Urothelium cell line (cell line): ENCODE results near the gene SQSTM1.
"Not testable (repeated sequence)": the region's sequence is repeated elsewhere in the genome, so short reads cannot be mapped to it uniquely, and the experiment has no call there.

Experiments used
- DNase-seq: peaks from one replicate; pipeline ENCODE4 v3.0.0; 2011; ENCODE audit warnings: low spot score, mixed read lengths
- FAIRE-seq: peaks from 2 replicates; lab custom pipeline; 2011; peaks lifted over from hg19 to GRCh38; lab: Jason Lieb, UNC

SQSTM1 gene

DNA sequence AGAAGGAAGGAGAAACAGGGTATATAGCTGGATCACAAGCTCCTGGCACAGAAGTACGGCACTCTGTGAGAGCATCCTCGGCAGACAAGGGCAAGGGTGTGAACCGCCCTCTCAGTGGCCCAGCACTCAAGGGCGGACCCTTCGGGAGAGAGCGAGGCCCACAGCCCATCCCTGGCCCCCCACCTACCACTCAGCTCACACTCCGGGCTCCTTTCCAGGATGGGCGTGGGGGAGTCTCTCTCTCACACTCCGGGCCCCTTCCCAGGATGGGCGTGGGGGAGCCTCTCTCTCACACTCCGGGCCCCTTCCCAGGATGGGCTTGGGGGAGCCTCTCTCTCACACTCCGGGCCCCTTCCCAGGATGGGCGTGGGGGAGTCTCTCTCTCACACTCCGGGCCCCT lies 50.8 kb downstream of the SQSTM1 start:
- DNase-seq, FAIRE-seq: not testable (repeated sequence)

DNA sequence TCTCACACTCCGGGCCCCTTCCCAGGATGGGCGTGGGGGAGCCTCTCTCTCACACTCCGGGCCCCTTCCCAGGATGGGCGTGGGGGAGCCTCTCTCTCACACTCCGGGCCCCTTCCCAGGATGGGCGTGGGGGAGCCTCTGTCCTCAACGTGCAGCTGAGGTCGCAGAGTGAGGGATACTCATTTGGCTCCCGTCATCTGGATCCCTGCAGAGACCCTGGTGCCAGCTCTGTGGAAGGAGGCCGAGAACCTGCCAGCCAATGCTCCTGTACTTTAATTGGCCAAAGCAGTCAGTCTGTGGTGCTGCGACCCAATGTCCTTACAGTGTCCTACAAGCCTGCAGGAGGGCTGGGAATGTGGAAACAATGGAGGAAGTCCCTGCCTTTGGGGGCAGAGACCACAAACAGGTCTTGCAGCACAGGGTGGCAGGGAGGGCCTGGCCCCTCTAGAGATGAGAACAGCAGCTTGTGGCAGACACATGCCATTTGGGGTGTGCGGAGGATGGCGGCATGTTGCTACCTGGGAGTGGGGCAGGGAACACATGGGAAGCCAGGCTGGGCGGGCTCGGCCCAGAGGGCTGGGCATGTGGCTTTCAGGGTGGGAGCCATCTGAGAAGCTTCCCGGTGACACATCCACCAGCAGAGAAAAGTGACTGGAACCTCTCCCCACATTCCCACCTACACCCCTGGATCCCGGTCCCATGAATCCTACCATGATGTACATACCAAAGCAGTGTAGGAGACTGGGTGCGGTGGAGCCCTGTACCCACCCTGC lies 51.5 kb downstream of the SQSTM1 start:
- DNase-seq (no peak), FAIRE-seq (no peak)

DNA sequence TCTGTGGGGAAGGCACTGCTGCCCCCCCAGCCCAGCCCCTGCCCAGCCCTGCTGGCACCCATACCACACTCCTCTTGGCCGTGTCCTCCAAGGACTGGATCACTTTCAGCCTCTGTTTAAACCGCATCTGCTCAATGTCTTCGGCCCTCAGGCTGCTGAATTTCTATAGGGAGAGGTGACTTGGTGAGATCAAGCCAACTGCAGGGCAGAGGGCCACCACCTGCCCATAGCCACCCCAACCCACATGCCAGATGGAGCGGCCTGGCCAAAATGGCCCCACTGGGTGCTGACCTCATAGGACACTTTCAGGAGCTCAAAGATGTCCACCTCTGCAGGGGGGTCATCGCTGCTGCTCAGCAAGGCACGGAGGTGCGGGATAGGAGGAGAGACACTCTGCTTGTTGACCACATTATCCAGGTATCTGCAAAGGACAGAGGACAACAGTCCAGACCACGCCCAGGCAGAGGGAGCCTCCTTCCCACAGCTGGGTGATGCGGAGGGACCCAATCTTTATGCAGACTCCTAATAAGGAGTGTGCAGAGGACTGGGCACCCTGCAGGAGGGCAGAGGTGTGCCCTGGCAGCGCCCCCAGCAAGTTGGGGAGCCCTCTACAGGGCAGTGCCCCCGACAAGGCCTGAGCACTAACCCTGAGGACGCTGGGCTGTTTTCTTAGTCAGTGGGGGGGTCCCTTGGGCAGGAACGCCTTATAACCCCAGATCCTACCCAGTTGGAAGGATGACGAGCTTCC lies 52.3 kb downstream of the SQSTM1 start:
- FAIRE-seq (no peak), DNase-seq (no peak)

DNA sequence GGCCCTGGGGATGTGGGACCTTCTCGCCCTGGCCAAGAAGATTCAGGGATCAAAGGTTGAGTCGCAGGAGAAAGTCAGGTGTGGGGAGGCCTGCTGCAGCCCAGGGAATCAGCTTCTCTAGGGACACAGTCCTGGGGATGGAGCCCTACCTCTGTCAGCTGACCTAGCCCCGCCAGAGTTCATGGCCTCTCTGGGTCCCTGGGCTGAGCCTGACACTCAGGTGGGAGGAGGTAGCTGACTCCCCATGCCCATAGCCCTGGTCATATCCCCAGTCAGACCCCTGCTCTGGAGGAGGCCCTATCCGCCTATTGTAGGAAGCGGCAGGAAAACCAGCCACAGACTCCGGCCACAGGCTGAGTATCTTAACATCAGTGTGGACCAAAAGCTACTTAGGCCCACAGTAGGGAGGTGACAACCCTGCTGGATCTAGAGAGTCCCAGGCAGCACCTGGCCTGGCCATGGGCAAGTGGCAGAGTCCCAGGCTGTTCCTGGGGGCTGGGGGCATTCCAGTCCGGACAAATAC lies 52.9 kb downstream of the SQSTM1 start:
- DNase-seq (no peak), FAIRE-seq (no peak)

DNA sequence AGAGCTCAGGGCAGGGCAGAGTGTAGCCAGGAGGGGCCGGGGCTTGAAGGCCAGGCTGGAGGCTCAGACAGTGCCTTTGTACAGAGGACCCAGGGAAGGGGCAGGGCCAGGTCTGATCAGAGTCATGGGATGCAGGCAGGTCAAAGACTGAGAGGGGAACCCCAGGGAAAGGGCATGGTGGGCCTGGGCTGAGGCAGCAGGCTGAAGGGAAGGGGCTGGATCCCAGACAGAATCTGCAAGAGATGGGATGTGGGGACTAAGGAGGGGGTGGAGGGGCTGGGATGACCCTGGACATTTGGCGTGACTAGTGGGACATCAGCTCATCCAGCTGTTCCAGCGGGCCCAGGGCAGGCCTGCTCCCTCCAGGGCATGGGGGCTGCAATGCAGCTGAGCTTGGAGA lies 53.4 kb downstream of the SQSTM1 start:
- DNase-seq = no peak
- FAIRE-seq = no peak

DNA sequence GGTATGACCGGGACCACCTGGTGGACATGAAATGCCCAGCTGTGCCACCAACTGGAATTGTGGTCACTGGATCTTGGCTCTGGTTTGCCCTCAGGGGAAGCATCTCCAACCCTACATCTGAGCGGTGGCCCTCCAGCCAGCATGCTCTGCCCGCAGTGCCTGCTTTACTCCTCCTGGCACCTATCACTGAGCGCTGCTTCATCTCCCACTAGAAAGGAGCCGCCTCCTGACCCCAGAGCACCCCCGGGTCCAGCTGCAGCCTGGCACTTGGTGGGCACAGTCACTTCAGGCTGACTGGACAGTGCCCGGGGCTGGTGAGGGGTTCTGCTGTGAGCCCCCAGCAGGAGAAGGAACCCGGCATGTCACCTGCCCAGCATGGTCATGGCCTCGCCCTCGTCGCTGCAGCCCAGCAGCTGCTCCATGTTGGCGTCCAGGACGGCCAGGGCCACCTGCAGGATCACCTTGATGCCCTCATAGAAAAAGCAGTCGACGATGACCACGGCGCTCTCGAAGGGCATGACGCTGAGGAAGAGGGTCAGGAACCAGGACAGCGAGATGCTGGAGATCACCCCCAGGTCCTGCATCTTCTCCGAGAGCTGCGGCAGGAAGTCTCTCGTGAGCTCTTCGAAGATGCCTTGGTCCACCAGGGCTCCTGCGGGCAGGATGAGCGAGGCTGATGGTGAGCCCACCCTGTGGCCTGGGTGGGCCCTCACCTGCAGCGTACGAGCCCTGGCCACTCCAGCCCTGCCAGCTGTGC lies 54.0 kb downstream of the SQSTM1 start:
- no peak for FAIRE-seq
- no peak for DNase-seq

DNA sequence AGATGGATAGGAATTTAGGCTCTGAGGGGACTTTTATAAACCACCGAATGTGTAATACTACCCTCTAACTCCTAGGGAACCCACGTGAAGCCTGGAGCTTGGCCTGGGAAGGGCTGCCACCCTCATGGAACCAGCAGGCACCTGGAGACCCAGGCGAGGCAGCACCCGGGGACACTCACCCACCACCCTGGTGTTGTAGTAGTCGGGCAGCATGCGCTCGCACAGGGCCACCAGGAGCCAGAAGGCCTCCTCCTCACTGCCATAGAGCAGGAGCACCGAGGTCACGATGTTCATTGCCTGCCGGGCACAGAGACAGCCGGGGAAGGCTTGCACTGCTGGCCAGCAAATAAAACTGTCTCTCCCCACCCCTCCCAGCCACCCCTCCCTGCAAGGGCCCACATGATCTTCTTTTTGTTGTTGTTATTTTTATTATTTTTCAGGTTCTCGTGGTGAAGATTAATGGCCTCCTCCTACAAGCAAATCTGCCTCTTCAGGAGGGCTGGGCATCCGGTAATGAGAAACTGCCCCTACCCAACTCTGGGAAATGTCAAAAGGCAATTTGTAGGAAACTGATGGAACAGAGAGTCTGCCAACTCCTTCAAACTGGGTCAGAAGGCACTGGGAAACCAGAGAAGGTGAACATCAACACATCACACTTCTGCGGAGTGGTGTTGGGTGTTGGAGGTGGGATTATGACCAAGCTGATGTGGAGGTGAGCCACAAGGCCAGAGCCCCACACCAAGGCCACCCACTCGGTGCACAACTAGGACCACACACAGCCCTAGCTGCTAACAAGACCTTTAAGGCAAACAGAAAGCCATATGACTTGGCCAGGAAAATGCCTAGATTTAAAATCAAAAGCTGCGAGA lies 55.3 kb downstream of the SQSTM1 start:
- no peak for FAIRE-seq
- no peak for DNase-seq

DNA sequence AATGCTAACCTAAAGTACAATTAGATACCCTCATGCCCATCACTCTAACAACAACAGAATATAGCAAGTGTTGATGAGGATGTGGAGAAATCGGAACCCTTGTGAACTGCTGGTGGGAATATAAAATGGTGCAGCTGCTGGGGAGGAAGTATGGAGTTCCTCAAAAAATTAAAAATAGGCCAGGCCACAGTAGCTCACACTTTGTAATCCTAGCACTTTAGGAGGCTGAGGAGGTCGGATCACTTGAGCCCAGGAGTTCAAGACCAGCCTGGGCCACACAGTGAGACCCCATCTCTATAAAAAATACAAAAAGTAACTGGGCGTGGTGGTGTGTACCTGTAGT lies 55.9 kb downstream of the SQSTM1 start:
- FAIRE-seq (no peak), DNase-seq (no peak)

DNA sequence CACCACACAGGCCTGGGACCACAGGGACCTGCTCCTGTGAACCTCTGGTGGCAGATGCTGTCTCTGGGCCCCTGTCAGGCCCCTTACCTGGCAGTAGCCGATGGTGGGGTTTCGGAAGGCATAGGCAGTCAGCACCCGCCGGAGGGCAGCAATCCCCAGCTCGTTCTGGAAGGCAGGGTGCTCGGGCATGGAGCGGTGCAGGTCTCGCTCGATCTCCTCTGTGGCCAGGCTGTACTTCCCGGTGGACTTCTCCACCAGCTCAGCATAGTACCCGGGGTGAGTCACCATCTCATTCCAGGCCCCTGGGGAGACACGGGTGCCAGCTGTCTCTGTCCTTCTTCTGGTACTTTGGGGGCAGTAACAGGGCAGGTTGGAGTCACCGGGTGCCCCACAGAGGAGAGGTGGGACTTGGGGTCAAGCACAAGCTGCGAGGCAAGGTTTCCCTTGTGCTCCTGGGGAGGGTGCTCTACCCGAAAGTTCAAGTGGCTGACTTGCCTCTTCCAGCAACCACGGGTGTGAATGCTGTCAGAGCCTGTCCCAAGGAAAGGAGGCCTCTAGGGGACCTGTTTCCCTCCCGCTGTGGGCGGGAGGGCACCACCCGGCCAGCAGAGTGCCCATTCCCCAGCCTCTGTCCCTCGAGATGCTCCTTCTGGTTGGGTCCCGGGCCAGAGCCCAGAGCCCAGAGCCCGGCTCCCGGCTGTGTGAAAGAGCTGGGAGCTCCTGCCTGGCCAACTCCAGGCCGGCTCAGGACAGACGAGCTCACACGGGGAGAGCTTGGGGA lies 57.7 kb downstream of the SQSTM1 start:
- FAIRE-seq = no peak
- DNase-seq = no peak

DNA sequence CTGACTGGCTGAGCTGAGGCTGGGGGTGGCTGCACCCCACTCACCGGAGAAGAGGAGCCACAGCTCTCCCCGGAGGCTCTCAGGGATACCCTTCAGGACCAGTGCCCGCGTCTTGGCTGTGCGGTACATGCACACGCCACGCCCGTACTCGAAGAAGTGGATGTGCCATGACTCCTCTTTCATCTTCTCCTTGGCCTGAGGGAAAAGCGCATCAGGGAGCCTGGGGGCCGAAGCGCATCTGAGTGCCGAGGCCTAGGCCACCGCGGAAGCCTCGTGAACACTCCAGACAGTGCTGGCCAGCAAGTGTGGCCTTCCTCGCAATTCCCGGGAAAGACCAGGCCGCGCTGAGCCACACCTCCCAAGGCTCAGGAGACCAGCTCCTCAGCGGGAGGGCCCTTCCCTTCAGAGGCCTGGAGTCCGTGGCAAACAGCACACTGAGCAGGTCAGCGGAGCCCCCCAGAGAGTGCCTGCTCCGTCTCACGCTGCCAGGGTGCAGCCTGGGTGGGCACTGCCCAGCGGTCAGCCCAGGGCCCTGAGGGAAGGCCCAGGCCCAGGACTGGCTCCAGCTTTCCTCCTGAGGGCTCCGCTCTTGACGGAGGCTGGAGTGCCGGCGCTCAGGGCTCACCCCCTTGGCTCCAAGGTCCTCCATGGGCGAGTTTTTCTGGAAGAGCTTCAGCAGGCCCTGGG lies 58.4 kb downstream of the SQSTM1 start:
- DNase-seq (no peak), FAIRE-seq (no peak)

DNA sequence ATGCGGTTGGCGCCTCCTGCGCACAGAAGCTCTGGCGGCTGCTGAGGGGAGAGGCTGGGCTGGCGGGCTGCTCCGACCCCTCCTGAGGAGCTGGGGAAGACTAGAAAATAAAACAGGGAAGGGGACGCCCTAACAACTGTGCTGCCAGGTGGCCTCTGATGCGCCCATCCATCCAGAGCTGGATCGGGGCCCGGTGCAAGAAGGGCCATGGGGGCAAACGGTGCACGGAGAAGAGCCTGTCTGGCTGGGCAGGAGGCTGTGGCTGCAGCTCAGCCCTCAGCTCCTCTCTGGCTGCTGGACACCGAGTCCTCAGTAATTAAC lies 58.9 kb downstream of the SQSTM1 start:
- FAIRE-seq (no peak), DNase-seq (no peak)

DNA sequence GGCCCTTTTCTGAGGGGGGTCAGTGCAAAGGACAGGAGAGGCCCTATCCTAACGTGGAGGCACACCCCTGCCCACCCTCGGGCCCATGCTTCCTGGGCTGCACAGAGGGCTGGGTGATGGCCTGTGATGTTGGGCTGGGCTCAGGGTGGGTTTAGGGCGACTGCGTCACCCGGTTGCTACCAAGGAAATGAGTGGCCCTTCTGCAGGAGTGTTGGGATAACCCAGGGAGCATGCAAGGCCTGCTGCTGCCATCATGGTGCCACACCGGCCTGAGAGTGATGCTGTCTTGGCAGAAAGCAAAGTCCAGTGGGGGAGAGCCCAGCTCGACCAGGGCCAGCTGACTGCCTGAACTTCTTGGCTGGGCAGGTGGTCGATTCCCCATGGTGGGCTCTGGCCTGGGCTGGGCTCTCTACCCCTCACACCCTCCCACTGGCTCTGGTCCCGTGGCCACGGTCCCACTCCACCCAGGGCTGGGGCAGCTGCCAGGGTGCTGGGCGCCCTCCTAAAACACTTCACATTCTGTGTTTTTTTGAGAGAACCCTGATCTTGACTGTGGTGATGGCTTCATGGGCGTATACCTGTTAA lies 59.5 kb downstream of the SQSTM1 start:
- DNase-seq (no peak), FAIRE-seq (no peak)

DNA sequence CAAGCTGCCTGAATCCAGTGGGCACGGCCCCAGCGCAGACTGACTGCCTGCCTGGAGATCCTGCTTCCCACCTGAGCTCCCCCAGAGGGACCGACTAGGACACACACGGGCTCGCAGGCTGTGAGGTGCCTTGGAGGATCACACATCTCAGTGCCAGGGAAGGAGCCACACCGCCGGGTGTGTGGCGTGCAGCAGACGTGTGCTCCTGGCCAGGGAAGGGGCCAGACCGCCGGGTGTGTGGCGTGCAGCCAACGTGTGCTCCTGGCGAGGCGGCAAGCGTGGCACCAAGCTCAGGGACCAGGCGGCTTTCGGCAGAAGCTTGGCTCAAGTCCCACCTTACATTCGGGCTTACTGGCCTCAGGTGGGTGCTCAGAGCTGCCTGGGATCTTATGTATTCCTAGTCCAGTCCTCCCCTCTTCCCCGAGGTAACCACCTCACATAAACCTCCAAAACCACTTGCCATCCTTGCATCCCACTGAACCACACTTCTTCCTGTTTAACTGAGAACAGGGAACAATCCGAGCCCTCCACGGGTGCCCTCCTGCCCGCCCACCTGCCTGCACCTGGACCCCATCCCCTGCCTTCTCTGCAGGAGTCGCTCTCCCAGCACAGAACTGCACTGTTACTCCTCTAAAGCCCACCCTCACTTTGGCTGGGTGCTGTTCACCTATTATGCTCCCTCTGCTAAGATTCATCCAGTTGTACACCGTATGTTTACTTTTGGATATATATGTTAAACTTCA lies 60.3 kb downstream of the SQSTM1 start:
- no peak for DNase-seq
- FAIRE-seq = no peak

DNA sequence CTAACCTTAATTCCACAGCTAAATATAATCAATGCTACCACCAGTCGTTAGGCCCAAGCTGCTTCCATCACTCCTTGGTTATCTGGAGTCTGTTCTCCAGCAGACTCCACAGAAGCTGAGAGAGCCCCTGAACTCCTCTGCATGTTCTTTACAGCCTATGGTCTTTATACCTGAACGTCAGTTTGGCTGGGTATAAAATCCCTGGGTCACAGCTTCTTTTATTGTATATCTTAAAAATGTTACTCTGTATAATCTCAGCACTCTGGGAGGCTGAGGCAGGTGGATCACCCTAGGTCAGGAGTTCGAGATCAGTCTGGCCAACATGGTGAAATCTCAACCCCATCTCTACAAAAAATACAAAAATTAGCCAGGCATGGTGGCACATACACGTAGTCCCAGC lies 61.6 kb downstream of the SQSTM1 start:
- no peak for FAIRE-seq
- no peak for DNase-seq

DNA sequence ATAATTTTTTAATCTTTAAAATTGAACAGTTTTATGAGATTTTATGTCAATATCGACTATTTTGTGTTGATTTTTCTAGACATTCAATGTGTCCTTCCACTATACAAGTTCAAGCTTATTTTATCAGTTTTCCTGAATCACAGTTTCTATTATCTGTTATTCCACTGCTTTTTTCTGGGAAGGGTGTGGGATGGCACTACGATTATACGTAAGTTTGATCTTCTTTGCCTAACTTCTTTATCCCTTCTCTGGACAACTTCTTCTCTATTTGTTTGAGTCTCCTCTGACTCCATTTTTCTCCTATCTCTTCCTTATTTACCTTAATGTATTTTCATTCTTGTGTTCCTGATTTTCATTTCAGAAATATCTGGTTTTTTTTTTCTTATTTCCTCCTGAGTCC lies 62.5 kb downstream of the SQSTM1 start:
- no peak for DNase-seq
- FAIRE-seq = no peak

DNA sequence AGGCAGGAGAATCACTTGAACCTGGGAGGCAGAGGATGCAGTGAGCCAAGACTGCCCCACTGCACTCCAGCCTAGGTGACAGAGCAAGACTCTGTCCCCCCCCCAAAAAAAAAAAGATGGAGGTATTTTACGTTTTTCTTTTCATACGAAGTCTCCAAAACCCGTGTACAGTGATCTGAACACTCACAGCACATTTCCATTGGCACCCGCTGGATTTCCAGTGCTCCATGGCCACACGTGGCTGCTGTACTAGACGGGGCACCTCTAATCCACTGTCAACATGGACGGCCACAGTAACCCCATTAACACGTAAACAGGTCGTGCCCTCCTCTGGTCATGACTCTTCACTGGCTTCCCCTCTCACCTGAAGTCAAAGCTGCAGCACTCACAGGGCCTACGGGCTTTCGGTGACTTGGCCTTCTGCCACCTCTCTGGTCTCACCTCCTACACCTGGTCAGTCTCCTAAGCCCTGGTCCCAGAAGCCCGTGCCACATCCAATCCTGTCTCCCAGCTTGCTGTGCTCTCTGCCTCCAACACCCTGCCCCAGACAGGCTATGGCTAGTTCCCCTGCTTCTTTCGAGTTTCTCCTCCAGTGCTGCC lies 64.9 kb downstream of the SQSTM1 start:
- no peak for DNase-seq
- FAIRE-seq = no peak

DNA sequence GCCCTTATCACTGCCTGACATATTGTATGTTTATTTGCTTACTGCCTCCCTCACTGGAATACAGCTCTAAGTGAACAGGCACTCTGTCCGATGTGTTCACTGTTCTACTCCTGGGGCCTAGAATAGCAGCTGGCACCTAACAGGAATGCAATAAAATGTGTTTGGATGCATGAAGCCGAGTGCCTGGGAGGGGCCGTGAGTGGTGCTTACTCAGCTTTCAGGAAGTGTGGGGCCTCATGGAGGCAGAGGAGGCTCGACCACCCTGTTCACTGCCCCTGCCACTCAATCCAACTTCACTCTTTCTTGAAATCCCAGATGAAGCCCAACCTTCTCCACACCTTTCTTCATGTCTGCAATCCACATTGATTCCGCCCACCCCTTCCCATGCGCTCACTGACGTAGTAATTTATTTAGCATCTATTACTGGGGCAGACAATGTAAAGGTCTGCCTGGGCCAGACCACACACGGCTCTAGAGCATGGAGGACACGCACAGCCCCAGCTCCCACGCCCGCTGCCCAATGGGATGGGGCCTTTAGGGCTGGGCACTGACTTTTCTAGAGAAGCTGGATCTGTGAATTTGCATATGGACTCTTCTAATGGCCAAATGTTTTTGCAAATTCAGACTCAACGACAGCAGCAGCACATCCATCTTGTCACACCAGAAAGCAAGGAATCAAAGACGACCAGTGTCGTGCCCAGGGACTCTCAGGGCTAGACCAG lies 65.6 kb downstream of the SQSTM1 start:
- DNase-seq = no peak
- no peak for FAIRE-seq
